NCI-H146 treated with DMSO at 0.1 percent for 48 hours (cell line): ENCODE measurements around the gene PRAC2.

Experiments
- DNase-seq: peaks from one replicate; lab custom pipeline; 2025; ENCODE audit not compliant: unreplicated experiment; lab: John Stamatoyannopoulos, UW

Gene PRAC2

GRCh38 chr17:48752399-48753288 lies 29.7 kb downstream of the PRAC2 start:
- DNase-seq: no peak

GRCh38 chr17:48753794-48754499 lies 31.0 kb downstream of the PRAC2 start:
- no peak for DNase-seq

GRCh38 chr17:48754500-48755261 lies 31.7 kb downstream of the PRAC2 start:
- no peak for DNase-seq

- DNase-seq: no peak
Measured at GRCh38 chr17:48755356-48755755, 32.4 kb downstream of the PRAC2 start.

- no peak for DNase-seq
Measured at GRCh38 chr17:48756830-48757251, 33.9 kb downstream of the PRAC2 start.

- DNase-seq: no peak
Measured at GRCh38 chr17:48757524-48757961, 34.6 kb downstream of the PRAC2 start.

- DNase-seq: no peak
Measured at GRCh38 chr17:48759288-48759687, 36.3 kb downstream of the PRAC2 start.

GRCh38 chr17:48760411-48760810 lies 37.4 kb downstream of the PRAC2 start:
- no peak for DNase-seq

- DNase-seq: no peak
Measured at GRCh38 chr17:48761114-48761513, 38.1 kb downstream of the PRAC2 start.

GRCh38 chr17:48767263-48767774 lies 44.3 kb downstream of the PRAC2 start:
- no peak for DNase-seq

- no peak for DNase-seq
Measured at GRCh38 chr17:48769009-48769675, 46.2 kb downstream of the PRAC2 start.

- no peak for DNase-seq
Measured at GRCh38 chr17:48770954-48771353, 48.0 kb downstream of the PRAC2 start.

- no peak for DNase-seq
Measured at GRCh38 chr17:48773245-48773644, 50.3 kb downstream of the PRAC2 start.
